HepG2 (cell line): ENCODE results near the gene BCAR3. TPM values are rescaled to one million over a fixed set of nuclear protein-coding genes. Genes with fewer than 3 reads are reported as not detected.

ENCODE experiments used
- ATAC-seq: fragments of 200-7000 bp; cut with Tn5 transposase; 3 replicates; pipeline ENCODE4 v1.9.1; 2020; ENCODE audit warnings: mild to moderate bottlenecking, moderate library complexity
- BruUV-seq: library from RNA; stranded (reverse); fragments of 400-500 nt; replicated peaks from 2 replicates; lab custom pipeline; 2021; lab: Mats Ljungman, UMichigan
- CTCF ChIA-PET: fragments of 300-600 bp; formaldehyde crosslinking; extraction: SDS; loops from one replicate; lab custom pipeline; 2021; ENCODE audit warnings: low total read pairs, inconsistent platforms, low intra/inter-chr PET ratio; lab: Yijun Ruan, JAX
- POLR2A ChIA-PET: fragments of 350-600 bp; sonication (Branson Sonifier 250); formaldehyde crosslinking; loops from one replicate; lab custom pipeline; 2020; ENCODE audit warnings: antibody characterized with exemption, inconsistent platforms; lab: Yijun Ruan, JAX
- DNase-seq: peaks from one replicate; pipeline ENCODE4 v3.0.0-alpha.2; 2015; ENCODE audit warnings: low spot score
- FAIRE-seq: peaks from 3 replicates; lab custom pipeline; 2011; peaks lifted over from hg19 to GRCh38; lab: Jason Lieb, UNC
- H2AFZ ChIP-seq: one replicate; pipeline ENCODE4 v1.6.1; 2011; ENCODE audit warnings: low read length, inconsistent platforms
- H3K27ac ChIP-seq: fragments of 300-600 bp; 3 replicates; pipeline ENCODE4 v1.8.0; 2011; ENCODE audit warnings: mixed run types, mild to moderate bottlenecking, mixed read lengths, low read length, inconsistent platforms; ENCODE audit not compliant: insufficient read depth; ENCODE audit errors: extremely low read length
- H3K27me3 ChIP-seq, 2 experiments: fragments of 200-600 bp in 1 of 2; 2 replicates in 1 of 2; 3 replicates in 1 of 2; pipeline versions ENCODE4 v1.6.0 to v1.8.0; 2011; ENCODE audit warnings: low read length in 2 of 2, mild to moderate bottlenecking in 2 of 2, moderate library complexity in 2 of 2, inconsistent platforms in 1 of 2; ENCODE audit not compliant: insufficient read depth in 2 of 2, control insufficient read depth in 1 of 2
- H3K36me3 ChIP-seq, 2 experiments: fragments of 200-600 bp in 1 of 2; replicated peaks in 1 of 2; 2 replicates in 1 of 2; 3 replicates in 1 of 2; pipeline versions ENCODE4 v1.5.1 to v1.8.0; 2011; ENCODE audit warnings: low read length in 2 of 2, inconsistent platforms in 1 of 2; ENCODE audit not compliant: insufficient read depth in 2 of 2, control insufficient read depth in 1 of 2
- H3K4me1 ChIP-seq: 2 replicates; pipeline ENCODE4 v1.5.1; 2012; ENCODE audit warnings: low read length, inconsistent platforms; ENCODE audit not compliant: insufficient read depth
- H3K4me2 ChIP-seq: 2 replicates; pipeline ENCODE4 v1.6.0; 2011; ENCODE audit warnings: low read depth, low read length, inconsistent platforms
- H3K4me3 ChIP-seq, 3 experiments: fragments of 200-600 bp in 1 of 3; sonication (generic), shearing (Covaris generic) in 1 of 3; replicated peaks in 1 of 3; 2 replicates each; pipeline ENCODE4 v1.5.1; 2011 to 2016; ENCODE audit warnings: low read length in 3 of 3, inconsistent platforms in 2 of 3, low read depth in 2 of 3, mild to moderate bottlenecking in 2 of 3, control low read depth in 1 of 3, mixed read lengths in 1 of 3; ENCODE audit not compliant: insufficient read depth in 1 of 3
- H3K79me2 ChIP-seq: one replicate; pipeline ENCODE4 v1.6.1; 2011; ENCODE audit warnings: low read length, inconsistent platforms; ENCODE audit not compliant: insufficient read depth
- H3K9ac ChIP-seq: 2 replicates; pipeline ENCODE4 v1.6.0; 2011; ENCODE audit warnings: mild to moderate bottlenecking, low read depth, low read length, inconsistent platforms; ENCODE audit not compliant: insufficient read depth
- H3K9me3 ChIP-seq: 2 replicates; pipeline ENCODE4 v1.5.1; 2012; ENCODE audit warnings: mild to moderate bottlenecking, low read length
- H4K20me1 ChIP-seq: 2 replicates; pipeline ENCODE4 v1.6.0; 2011; ENCODE audit warnings: inconsistent platforms, mild to moderate bottlenecking, low read length, moderate library complexity; ENCODE audit not compliant: insufficient read depth
- ADNP ChIP-seq: sonication (generic); formaldehyde crosslinking; IDR thresholded peaks from 2 replicates; pipeline ENCODE4 v1.4.0; 2020; ENCODE audit warnings: missing genetic modification reagents
- ATF7-NPFF ChIP-seq: sonication (generic); formaldehyde crosslinking; IDR thresholded peaks from 2 replicates; pipeline ENCODE4 v1.8.1; 2023; ENCODE audit warnings: mild to moderate bottlenecking, low read depth, missing genetic modification reagents, moderate library complexity
- DR1 ChIP-seq: sonication (generic); formaldehyde crosslinking; IDR thresholded peaks from 2 replicates; pipeline ENCODE4 v1.8.0; 2021; ENCODE audit warnings: mild to moderate bottlenecking, missing genetic modification reagents, inconsistent platforms
- GATAD1 ChIP-seq: IDR thresholded peaks from 2 replicates; pipeline ENCODE4 v1.6.1; 2016; ENCODE audit warnings: missing genetic modification reagents, missing compliant biosample characterization
- HNRNPUL1 ChIP-seq: fragments of 200-400 bp; formaldehyde crosslinking; IDR thresholded peaks from 2 replicates; pipeline ENCODE4 v1.6.1; 2017; ENCODE audit warnings: low read depth, mild to moderate bottlenecking, low read length, moderate library complexity
- KLF15 ChIP-seq: sonication (generic); formaldehyde crosslinking; IDR thresholded peaks from 2 replicates; pipeline ENCODE4 v1.8.1; 2023; ENCODE audit warnings: borderline replicate concordance, mild to moderate bottlenecking, inconsistent platforms, missing genetic modification reagents, mixed read lengths
- MYC ChIP-seq: sonication (generic); formaldehyde crosslinking; IDR thresholded peaks from 2 replicates; pipeline ENCODE4 v1.9.0; 2021; ENCODE audit warnings: missing genetic modification reagents, borderline replicate concordance
- RARG ChIP-seq: sonication (generic); formaldehyde crosslinking; IDR thresholded peaks from 2 replicates; pipeline ENCODE4 v1.4.0; 2020; ENCODE audit warnings: low read depth, mild to moderate bottlenecking, missing genetic modification reagents
- SMAD9 ChIP-seq: sonication (generic); formaldehyde crosslinking; IDR thresholded peaks from 2 replicates; pipeline ENCODE4 v1.5.1; 2020; ENCODE audit warnings: mild to moderate bottlenecking, missing genetic modification reagents
- SP140L ChIP-seq: sonication (generic); formaldehyde crosslinking; IDR thresholded peaks from 2 replicates; pipeline ENCODE4 v1.4.0; 2020; ENCODE audit warnings: missing genetic modification reagents, borderline replicate concordance
- TFAP4 ChIP-seq: sonication (generic); IDR thresholded peaks from 2 replicates; pipeline ENCODE4 v1.6.1; 2016; ENCODE audit warnings: low read depth, borderline replicate concordance
- TFE3 ChIP-seq: IDR thresholded peaks from 2 replicates; pipeline ENCODE4 v1.6.1; 2016
- XRCC5 ChIP-seq: fragments of 200-400 bp; formaldehyde crosslinking; optimal IDR thresholded peaks from 2 replicates; pipeline ENCODE3; 2017; ENCODE audit warnings: mild to moderate bottlenecking, low read length
- ZNF251 ChIP-seq: sonication (generic); formaldehyde crosslinking; IDR thresholded peaks from 2 replicates; pipeline ENCODE4 v1.9.0; 2021; ENCODE audit warnings: mild to moderate bottlenecking, missing genetic modification reagents
- ZNF280D ChIP-seq: sonication (generic); formaldehyde crosslinking; IDR thresholded peaks from 2 replicates; pipeline ENCODE4 v1.5.1; 2020; ENCODE audit warnings: mild to moderate bottlenecking, missing genetic modification reagents
- WGBS: methylation state at CpG from one replicate; pipeline ENCODE4 v1.1.6; 2017; ENCODE audit warnings: low lambda C conversion rate; 5-methylcytosine and 5-hydroxymethylcytosine counted together
- in situ Hi-C: cut with HindIII; loops from 2 replicates; pipeline ENCODE4 v1.10.0; 2017; ENCODE audit warnings: low pct_unique_long_range_greater_than_20kb; ENCODE audit not compliant: extremely low pct_ligation_motif_present
- intact Hi-C: fragments of 100-400 bp; cut with micrococcal nuclease; formaldehyde crosslinking; loops from one replicate; pipeline ENCODE4 v1.10.0; 2022; ENCODE audit not compliant: unreplicated experiment
- polyA plus RNA-seq, 8 experiments: library from polyadenylated mRNA; depleted of rRNA in 3 of 8; stranded (reverse) in 7 of 8; unstranded in 1 of 8; fragments of >200 nt; fragmentation: Illumina TruSeq in 4 of 8; extraction: Trizol in 4 of 8; gene quantifications; 2 replicates each; pipeline versions ENCODE4 v1.2.1 to v1.2.3, GENCODE V29; 2011 to 2016; ENCODE audit warnings: low read depth in 4 of 8, missing spikeins in 1 of 8, mixed read lengths in 1 of 8; ENCODE audit not compliant: insufficient read depth in 1 of 8
- total RNA-seq, 5 experiments: library from RNA; depleted of rRNA; stranded (reverse); fragments of >200 nt; fragmentation: Illumina TruSeq; extraction: Trizol; gene quantifications; 2 replicates each; pipeline ENCODE4 v1.2.3, GENCODE V29; 2016; ENCODE audit warnings: low read depth in 1 of 5
- TF ChIP-seq, protein P1 (sequence below): sonication (generic); formaldehyde crosslinking; IDR thresholded peaks from 2 replicates; pipeline ENCODE4 v1.8.0; 2022; ENCODE audit warnings: missing genetic modification reagents, mild to moderate bottlenecking, borderline replicate concordance
- TF ChIP-seq, protein P2 (sequence below): sonication (generic); formaldehyde crosslinking; IDR thresholded peaks from 2 replicates; pipeline ENCODE4 v1.4.0; 2020; ENCODE audit warnings: missing genetic modification reagents

The BCAR3 gene
- total and polyA plus RNA-seq, 2 of the 13 experiments (the other 11 are each of a cell fraction or from before 2014, with no cell fraction given), result 3.6 to 4.8 TPM

DNA sequence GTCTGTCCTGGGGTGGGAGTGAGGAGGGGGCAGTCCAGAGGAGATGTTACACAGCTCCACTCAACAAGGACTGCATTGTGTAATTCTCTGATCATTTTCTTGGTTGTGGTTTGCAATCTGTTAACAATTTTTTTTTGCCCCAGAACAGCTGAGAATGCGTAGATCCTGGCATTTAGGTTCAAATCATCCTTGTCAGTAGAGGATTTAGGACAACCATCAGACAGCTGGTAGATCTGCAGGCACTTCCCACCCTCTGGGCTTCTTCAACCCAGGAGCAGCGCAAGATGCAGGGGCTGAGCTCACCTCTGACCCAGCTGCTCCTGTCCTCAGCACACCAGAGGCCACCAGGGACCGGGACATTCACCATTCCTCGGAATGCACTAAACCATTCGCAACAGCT lies 13.5 kb downstream of the BCAR3 start:
- H3K9me3 ChIP-seq, result no peaks in the 10 kb centered on the region
- no peak overlapping the region for H3K4me3 ChIP-seq
- POLR2A ChIA-PET, result interaction anchor here (1.5 kb wide), 1 partner anchor 13 kb away, joined by 4 read pairs; the partner anchor contains the start of gene BCAR3
- H3K79me2 ChIP-seq, result no peaks in the 10 kb centered on the region
- WGBS, result 98% methylated on average over 4 of the region's 5 CpGs
- BruUV-seq, result no TSS peak
- FAIRE-seq (no peak), ATAC-seq (no peak), DNase-seq (no peak)
- no peaks in the 10 kb centered on the region for H3K27me3 ChIP-seq
- H3K36me3 ChIP-seq, result peaks cover 1 to 10% of the 10 kb centered on the region in 2 experiments; a peak in 1 of 5 replicates
- CTCF ChIA-PET, result no interaction called here
- peaks cover 69% of the 10 kb centered on the region for H3K4me1 ChIP-seq
- H3K4me2 ChIP-seq, result no peak overlapping the region
- no peaks in the 10 kb centered on the region for H4K20me1 ChIP-seq
- in situ Hi-C loops, result no loop called here
- no peak overlapping the region for H2AFZ ChIP-seq
- H3K27ac ChIP-seq, result no peak overlapping the region
- intact Hi-C loops, result no loop called here
- H3K9ac ChIP-seq, result no peak overlapping the region
- TF ChIP-seq KLF15 (no peak), HNRNPUL1 (no peak), XRCC5 (no peak), SMAD9 (CRISPR knock-in tag) (no peak), RARG (CRISPR knock-in tag) (no peak), TFAP4 (no peak), MYC (CRISPR knock-in tag) (no peak), ATF7-NPFF (no peak), ZNF251 (CRISPR knock-in tag) (no peak), TFE3 (CRISPR knock-in tag) (no peak), SP140L (no peak), GATAD1 (no peak), DR1 (CRISPR knock-in tag) (no peak), ADNP (CRISPR knock-in tag) (no peak), ZNF280D (CRISPR knock-in tag) (no peak)
- TF ChIP-seq, protein P1, sequence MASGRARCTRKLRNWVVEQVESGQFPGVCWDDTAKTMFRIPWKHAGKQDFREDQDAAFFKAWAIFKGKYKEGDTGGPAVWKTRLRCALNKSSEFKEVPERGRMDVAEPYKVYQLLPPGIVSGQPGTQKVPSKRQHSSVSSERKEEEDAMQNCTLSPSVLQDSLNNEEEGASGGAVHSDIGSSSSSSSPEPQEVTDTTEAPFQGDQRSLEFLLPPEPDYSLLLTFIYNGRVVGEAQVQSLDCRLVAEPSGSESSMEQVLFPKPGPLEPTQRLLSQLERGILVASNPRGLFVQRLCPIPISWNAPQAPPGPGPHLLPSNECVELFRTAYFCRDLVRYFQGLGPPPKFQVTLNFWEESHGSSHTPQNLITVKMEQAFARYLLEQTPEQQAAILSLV (CRISPR knock-in tag), result no peak
- TF ChIP-seq, protein P2, sequence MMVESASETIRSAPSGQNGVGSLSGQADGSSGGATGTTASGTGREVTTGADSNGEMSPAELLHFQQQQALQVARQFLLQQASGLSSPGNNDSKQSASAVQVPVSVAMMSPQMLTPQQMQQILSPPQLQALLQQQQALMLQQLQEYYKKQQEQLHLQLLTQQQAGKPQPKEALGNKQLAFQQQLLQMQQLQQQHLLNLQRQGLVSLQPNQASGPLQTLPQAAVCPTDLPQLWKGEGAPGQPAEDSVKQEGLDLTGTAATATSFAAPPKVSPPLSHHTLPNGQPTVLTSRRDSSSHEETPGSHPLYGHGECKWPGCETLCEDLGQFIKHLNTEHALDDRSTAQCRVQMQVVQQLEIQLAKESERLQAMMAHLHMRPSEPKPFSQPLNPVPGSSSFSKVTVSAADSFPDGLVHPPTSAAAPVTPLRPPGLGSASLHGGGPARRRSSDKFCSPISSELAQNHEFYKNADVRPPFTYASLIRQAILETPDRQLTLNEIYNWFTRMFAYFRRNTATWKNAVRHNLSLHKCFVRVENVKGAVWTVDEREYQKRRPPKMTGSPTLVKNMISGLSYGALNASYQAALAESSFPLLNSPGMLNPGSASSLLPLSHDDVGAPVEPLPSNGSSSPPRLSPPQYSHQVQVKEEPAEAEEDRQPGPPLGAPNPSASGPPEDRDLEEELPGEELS (CRISPR knock-in tag), result no peak
